HG03558 (cell line): ENCODE measurements around the gene SLC45A1.

ENCODE experiments used
- ATAC-seq: cut with Tn5 transposase; IDR thresholded peaks from one replicate; pipeline ENCODE4 v1.9.1; 2021; ENCODE audit warnings: moderate number of reproducible peaks; ENCODE audit not compliant: unreplicated experiment; ENCODE audit errors: extremely low read depth

SLC45A1 gene

GRCh38 chr1:8350914-8351684, 33.2 kb downstream of the SLC45A1 start:
- no peak for ATAC-seq

- ATAC-seq: no peak
Measured at GRCh38 chr1:8351693-8352470, 34.0 kb downstream of the SLC45A1 start.

GRCh38 chr1:8352471-8352845, 34.5 kb downstream of the SLC45A1 start:
- ATAC-seq: no peak

GRCh38 chr1:8352886-8353785, 35.2 kb downstream of the SLC45A1 start:
- ATAC-seq: no peak

- no peak for ATAC-seq
Measured at GRCh38 chr1:8354038-8354437, 36.1 kb downstream of the SLC45A1 start.

- ATAC-seq: no peak
Measured at GRCh38 chr1:8355439-8356255, 37.7 kb downstream of the SLC45A1 start.

- no peak for ATAC-seq
Measured at GRCh38 chr1:8356256-8357209, 38.6 kb downstream of the SLC45A1 start.

GRCh38 chr1:8357329-8358101, 39.6 kb downstream of the SLC45A1 start:
- no peak for ATAC-seq

- no peak for ATAC-seq
Measured at GRCh38 chr1:8358241-8358896, 40.5 kb downstream of the SLC45A1 start.

- no peak for ATAC-seq
Measured at GRCh38 chr1:8358897-8359616, 41.1 kb downstream of the SLC45A1 start.

GRCh38 chr1:8359617-8360481, 41.9 kb downstream of the SLC45A1 start:
- ATAC-seq: no peak

GRCh38 chr1:8360493-8361197, 42.7 kb downstream of the SLC45A1 start:
- no peak for ATAC-seq

GRCh38 chr1:8361198-8361849, 43.4 kb downstream of the SLC45A1 start:
- no peak for ATAC-seq

GRCh38 chr1:8362701-8363101, 44.8 kb downstream of the SLC45A1 start:
- no peak for ATAC-seq
